KMS-11 (cell line): ENCODE measurements around the gene NCOA1.

Experiments used
- H2AFZ ChIP-seq: fragments of 200-600 bp; sonication (generic); 2 replicates; pipeline ENCODE4 v1.6.1; 2016; ENCODE audit warnings: antibody characterized with exemption, mixed run types, low read depth
- H3K27ac ChIP-seq: fragments of 200-600 bp; sonication (generic); 2 replicates; pipeline ENCODE4 v1.6.1; 2016; ENCODE audit warnings: mild to moderate bottlenecking, mixed run types
- H3K27me3 ChIP-seq: fragments of 200-600 bp; sonication (generic); 2 replicates; pipeline ENCODE4 v1.6.1; 2017; ENCODE audit warnings: mild to moderate bottlenecking, low read depth, mixed run types, moderate library complexity; ENCODE audit not compliant: insufficient read depth
- H3K36me3 ChIP-seq: fragments of 200-600 bp; sonication (generic); 2 replicates; pipeline ENCODE4 v1.6.1; 2017; ENCODE audit warnings: mild to moderate bottlenecking, mixed run types; ENCODE audit not compliant: insufficient read depth
- H3K4me1 ChIP-seq: fragments of 200-600 bp; sonication (generic); 2 replicates; pipeline ENCODE4 v1.6.1; 2016; ENCODE audit warnings: mild to moderate bottlenecking, low read depth, mixed run types; ENCODE audit not compliant: poor library complexity, severe bottlenecking
- H3K4me2 ChIP-seq: fragments of 200-600 bp; sonication (generic); 2 replicates; pipeline ENCODE4 v1.7.0; 2016; ENCODE audit warnings: mild to moderate bottlenecking, mixed run types
- H3K4me3 ChIP-seq: fragments of 200-600 bp; sonication (generic); IDR thresholded peaks from 2 replicates; pipeline ENCODE4 v1.6.1; 2017; ENCODE audit warnings: low read depth, low read length, mixed read lengths; ENCODE audit not compliant: insufficient read depth
- H3K79me2 ChIP-seq: fragments of 200-600 bp; sonication (generic); 2 replicates; pipeline ENCODE4 v1.6.1; 2016; ENCODE audit warnings: low read depth, mixed run types; ENCODE audit not compliant: insufficient read depth
- H3K9ac ChIP-seq: fragments of 200-600 bp; sonication (generic); 2 replicates; pipeline ENCODE4 v1.6.1; 2016; ENCODE audit warnings: mild to moderate bottlenecking, mixed run types
- H4K20me1 ChIP-seq: fragments of 200-600 bp; sonication (generic); 2 replicates; pipeline ENCODE4 v1.6.1; 2016; ENCODE audit warnings: mild to moderate bottlenecking, mixed run types; ENCODE audit not compliant: insufficient read depth
- TF ChIP-seq, protein P1 (sequence below): fragments of 200-600 bp; sonication (generic); conservative IDR thresholded peaks from 2 replicates; pipeline ENCODE4 v1.6.1; 2017; ENCODE audit warnings: low read depth, mild to moderate bottlenecking, antibody characterized with exemption, low read length, moderate library complexity, mixed read lengths

NCOA1 gene

DNA sequence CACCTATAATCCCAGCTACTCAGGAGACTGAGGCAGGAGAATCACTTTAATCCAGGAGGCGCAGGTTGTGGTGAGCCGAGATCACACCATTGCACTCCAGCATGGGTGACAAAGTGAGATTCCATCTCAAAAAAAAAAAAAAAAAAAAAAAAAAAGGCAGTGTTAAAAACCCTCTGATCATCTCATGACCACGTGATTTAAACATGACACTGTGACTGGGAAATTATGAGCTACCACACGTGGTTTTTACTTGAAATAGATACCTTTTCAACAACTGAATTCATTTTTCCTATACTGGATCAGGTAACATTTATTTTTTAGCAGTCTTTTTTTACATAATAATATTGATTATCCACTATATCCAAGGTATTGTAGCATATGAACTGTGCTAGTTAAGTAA lies 199.5 kb downstream of the NCOA1 start:
- H3K4me1 ChIP-seq = no peaks in the 10 kb centered on the region
- H3K9ac ChIP-seq = no peak overlapping the region
- no peaks in the 10 kb centered on the region for H3K36me3 ChIP-seq
- H3K27me3 ChIP-seq = no peaks in the 10 kb centered on the region
- H4K20me1 ChIP-seq = no peaks in the 10 kb centered on the region
- H3K27ac ChIP-seq = no peak overlapping the region
- TF ChIP-seq, protein P1, sequence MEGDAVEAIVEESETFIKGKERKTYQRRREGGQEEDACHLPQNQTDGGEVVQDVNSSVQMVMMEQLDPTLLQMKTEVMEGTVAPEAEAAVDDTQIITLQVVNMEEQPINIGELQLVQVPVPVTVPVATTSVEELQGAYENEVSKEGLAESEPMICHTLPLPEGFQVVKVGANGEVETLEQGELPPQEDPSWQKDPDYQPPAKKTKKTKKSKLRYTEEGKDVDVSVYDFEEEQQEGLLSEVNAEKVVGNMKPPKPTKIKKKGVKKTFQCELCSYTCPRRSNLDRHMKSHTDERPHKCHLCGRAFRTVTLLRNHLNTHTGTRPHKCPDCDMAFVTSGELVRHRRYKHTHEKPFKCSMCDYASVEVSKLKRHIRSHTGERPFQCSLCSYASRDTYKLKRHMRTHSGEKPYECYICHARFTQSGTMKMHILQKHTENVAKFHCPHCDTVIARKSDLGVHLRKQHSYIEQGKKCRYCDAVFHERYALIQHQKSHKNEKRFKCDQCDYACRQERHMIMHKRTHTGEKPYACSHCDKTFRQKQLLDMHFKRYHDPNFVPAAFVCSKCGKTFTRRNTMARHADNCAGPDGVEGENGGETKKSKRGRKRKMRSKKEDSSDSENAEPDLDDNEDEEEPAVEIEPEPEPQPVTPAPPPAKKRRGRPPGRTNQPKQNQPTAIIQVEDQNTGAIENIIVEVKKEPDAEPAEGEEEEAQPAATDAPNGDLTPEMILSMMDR = no peak
- no peak overlapping the region for H3K4me2 ChIP-seq
- no peak overlapping the region for H3K4me3 ChIP-seq
- H3K79me2 ChIP-seq = no peaks in the 10 kb centered on the region
- no peak overlapping the region for H2AFZ ChIP-seq

DNA sequence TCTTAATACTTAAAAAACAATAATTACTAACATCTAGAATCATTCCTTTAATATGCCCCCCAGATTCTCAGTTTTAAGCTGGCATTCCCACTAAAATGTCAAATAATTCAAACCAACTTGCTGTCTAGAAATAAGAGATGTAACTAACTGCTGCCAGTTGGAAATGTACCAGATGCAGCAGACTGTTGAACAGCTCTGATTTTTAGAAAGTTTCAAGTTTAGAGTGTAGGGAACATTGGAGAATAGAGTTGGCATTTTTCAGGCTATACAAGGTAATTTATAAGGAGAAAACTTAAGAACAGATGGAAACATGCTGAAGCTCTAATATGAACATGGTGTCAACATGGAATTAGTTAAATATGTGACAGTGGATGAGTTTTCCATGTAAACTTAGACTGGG lies 200.8 kb downstream of the NCOA1 start:
- Histone ChIP-seq H3K4me2 (no peak overlapping the region), H3K4me1 (no peaks in the 10 kb centered on the region), H3K4me3 (no peak overlapping the region), H3K27ac (no peak overlapping the region), H3K79me2 (no peaks in the 10 kb centered on the region), H3K9ac (no peak overlapping the region), H3K27me3 (no peaks in the 10 kb centered on the region), H4K20me1 (no peaks in the 10 kb centered on the region), H2AFZ (no peak overlapping the region), H3K36me3 (no peaks in the 10 kb centered on the region)
- TF ChIP-seq, protein P1 = no peak

DNA sequence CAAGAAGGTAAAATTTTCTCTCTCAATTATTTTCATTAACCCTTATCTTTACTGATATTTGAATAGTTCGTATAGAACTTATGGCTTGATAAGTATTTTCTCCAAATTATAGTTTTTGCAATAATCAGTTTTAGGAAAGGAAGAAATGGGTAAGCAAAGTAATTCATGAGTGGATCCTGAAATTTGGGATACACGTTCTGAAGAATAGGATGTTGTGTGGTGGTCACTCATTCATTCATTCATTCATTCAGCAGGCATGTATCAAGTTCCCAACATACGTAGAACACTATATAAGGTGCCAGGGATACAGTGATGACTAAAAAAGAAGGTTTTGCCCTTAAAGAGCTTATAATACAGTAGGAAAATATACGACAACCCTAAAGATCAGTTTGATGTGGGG lies 206.7 kb downstream of the NCOA1 start:
- Histone ChIP-seq H3K79me2 (no peaks in the 10 kb centered on the region), H3K4me2 (no peak overlapping the region), H3K4me1 (no peaks in the 10 kb centered on the region), H3K4me3 (no peak overlapping the region), H2AFZ (no peak overlapping the region), H4K20me1 (no peaks in the 10 kb centered on the region; the same call in 1 of the 2 replicates), H3K27me3 (no peaks in the 10 kb centered on the region), H3K9ac (no peak overlapping the region), H3K36me3 (no peaks in the 10 kb centered on the region), H3K27ac (no peak overlapping the region)
- TF ChIP-seq, protein P1 = no peak

DNA sequence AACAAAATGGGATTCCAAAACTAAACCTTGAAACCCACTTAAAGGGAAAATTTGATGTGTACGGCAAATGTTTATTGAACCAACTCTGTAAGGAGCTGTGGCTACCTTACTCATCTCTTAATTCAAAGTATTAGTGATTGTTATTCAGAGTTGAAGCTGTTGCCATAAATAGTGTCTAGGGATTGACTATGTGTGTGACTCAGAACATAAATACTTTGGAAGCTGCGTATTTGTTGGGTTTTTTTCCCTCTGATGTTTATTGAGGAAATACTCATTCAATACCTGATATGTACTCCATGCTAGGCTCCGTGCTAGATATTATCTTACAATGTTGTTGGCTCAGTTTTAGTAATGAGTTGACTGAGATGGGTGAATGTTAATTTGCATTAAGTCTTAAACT lies 211.7 kb downstream of the NCOA1 start:
- Histone ChIP-seq H3K9ac (no peak overlapping the region), H3K27ac (no peak overlapping the region), H3K4me3 (no peak overlapping the region), H2AFZ (no peak overlapping the region), H3K27me3 (no peaks in the 10 kb centered on the region), H4K20me1 (no peaks in the 10 kb centered on the region; the same call in 1 of the 2 replicates), H3K79me2 (no peaks in the 10 kb centered on the region), H3K4me1 (no peaks in the 10 kb centered on the region), H3K4me2 (no peak overlapping the region), H3K36me3 (no peaks in the 10 kb centered on the region)
- TF ChIP-seq, protein P1 = no peak
